GM23338 (cell line): Measurements from ENCODE around the gene DCAKD. TPM values are rescaled to one million over a fixed set of nuclear protein-coding genes. Genes with fewer than 3 reads are reported as not detected.
A peak's percentile ranks its signal among the peaks of the same experiment; 100 is the strongest.

Experiments used
- ATAC-seq: fragments of 200-7000 bp; cut with Tn5 transposase; 3 replicates; pipeline ENCODE4 v1.9.1; 2020
- DNase-seq: peaks from one replicate; pipeline ENCODE4 v3.0.0-alpha.2; 2015; ENCODE audit warnings: low spot score
- H2AFZ ChIP-seq: fragments of 200-600 bp; sonication (generic); 2 replicates; pipeline ENCODE4 v1.8.0; 2016; ENCODE audit warnings: antibody characterized with exemption, mild to moderate bottlenecking, moderate library complexity
- H3F3A ChIP-seq: fragments of 200-600 bp; sonication (generic); replicated peaks from 2 replicates; pipeline ENCODE4 v1.8.0; 2017; ENCODE audit warnings: antibody characterized with exemption, mixed run types, low read depth
- H3K27ac ChIP-seq: fragments of 200-600 bp; sonication (generic); 2 replicates; pipeline ENCODE4 v1.6.1; 2016; ENCODE audit warnings: low read depth
- H3K27me3 ChIP-seq: fragments of 200-600 bp; sonication (generic); 2 replicates; pipeline ENCODE4 v1.8.0; 2016; ENCODE audit warnings: mild to moderate bottlenecking, mixed run types, moderate library complexity; ENCODE audit not compliant: insufficient read depth
- H3K36me3 ChIP-seq: fragments of 200-600 bp; sonication (generic); 2 replicates; pipeline ENCODE4 v1.8.0; 2016; ENCODE audit warnings: mild to moderate bottlenecking; ENCODE audit not compliant: insufficient read depth
- H3K4me1 ChIP-seq: fragments of 200-600 bp; sonication (generic); 2 replicates; pipeline ENCODE4 v1.8.0; 2016; ENCODE audit warnings: mild to moderate bottlenecking, moderate library complexity; ENCODE audit not compliant: insufficient read depth
- H3K4me2 ChIP-seq: fragments of 200-600 bp; sonication (generic); 2 replicates; pipeline ENCODE4 v1.7.1; 2017; ENCODE audit warnings: mixed run types
- H3K4me3 ChIP-seq: fragments of 200-600 bp; sonication (generic); 2 replicates; pipeline ENCODE4 v1.6.1; 2016; ENCODE audit warnings: mixed run types
- H3K79me2 ChIP-seq: fragments of 200-600 bp; sonication (generic); replicated peaks from 2 replicates; pipeline ENCODE4 v1.8.0; 2017; ENCODE audit warnings: mild to moderate bottlenecking; ENCODE audit not compliant: insufficient read depth
- H3K9me2 ChIP-seq: fragments of 200-600 bp; sonication (generic); 2 replicates; pipeline ENCODE4 v1.8.0; 2017; ENCODE audit not compliant: insufficient read depth
- H4K20me1 ChIP-seq: fragments of 200-600 bp; sonication (generic); replicated peaks from 2 replicates; pipeline ENCODE4 v1.8.0; 2017; ENCODE audit warnings: mild to moderate bottlenecking; ENCODE audit not compliant: insufficient read depth
- H3K27ac Mint-ChIP-seq: 2 replicates; pipeline ENCODE4 v1.8.0; 2020; ENCODE audit warnings: inconsistent platforms, mild to moderate bottlenecking, moderate library complexity, mixed read lengths
- H3K27me3 Mint-ChIP-seq: 3 replicates; pipeline ENCODE4 v1.8.0; 2022; ENCODE audit warnings: low read depth, mild to moderate bottlenecking, moderate library complexity, mixed read lengths, inconsistent platforms; ENCODE audit not compliant: insufficient read depth, poor library complexity
- H3K36me3 Mint-ChIP-seq: 3 replicates; pipeline ENCODE4 v1.8.0; 2021; ENCODE audit warnings: low read depth, mild to moderate bottlenecking, inconsistent platforms, moderate library complexity, mixed read lengths
- H3K4me1 Mint-ChIP-seq: 3 replicates; pipeline ENCODE4 v1.8.0; 2020; ENCODE audit warnings: mild to moderate bottlenecking, inconsistent platforms, mixed read lengths
- H3K4me3 Mint-ChIP-seq: 3 replicates; pipeline ENCODE4 v1.8.0; 2021; ENCODE audit warnings: moderate library complexity, mild to moderate bottlenecking, inconsistent platforms, mixed read lengths
- H3K9me3 Mint-ChIP-seq: 3 replicates; pipeline ENCODE4 v1.8.0; 2020; ENCODE audit warnings: moderate library complexity, mild to moderate bottlenecking, inconsistent platforms, mixed read lengths
- EZH2 ChIP-seq: fragments of 200-600 bp; sonication (generic); IDR thresholded peaks from one replicate; pipeline ENCODE4 v1.8.0; 2017; ENCODE audit warnings: antibody characterized with exemption, mild to moderate bottlenecking, low read depth; ENCODE audit not compliant: unreplicated experiment
- JUNB ChIP-seq: IDR thresholded peaks from one replicate; pipeline ENCODE4 v1.6.1; 2016; ENCODE audit warnings: antibody characterized with exemption; ENCODE audit not compliant: unreplicated experiment
- POLR2AphosphoS5 ChIP-seq: IDR thresholded peaks from 2 replicates; pipeline ENCODE4 v1.6.1; 2016; ENCODE audit warnings: antibody characterized with exemption, low read depth
- REST ChIP-seq: IDR thresholded peaks from one replicate; pipeline ENCODE4 v1.6.1; 2018; ENCODE audit warnings: antibody characterized with exemption; ENCODE audit not compliant: unreplicated experiment
- ZNF114 ChIP-seq: fragments of 250-450 bp; sonication (Bioruptor Pico); IDR thresholded peaks from 2 replicates; pipeline ENCODE4 v1.5.0; 2020; ENCODE audit warnings: mild to moderate bottlenecking, moderate library complexity
- polyA plus RNA-seq: library from polyadenylated mRNA; unstranded; fragments of >200 nt; fragmentation: Nextera tagmentation; extraction: Ambion mirVana; gene quantifications from 2 replicates; pipeline ENCODE4 v1.2.1, GENCODE V29; 2016
- total RNA-seq: library from RNA; depleted of rRNA; stranded (reverse); fragments of >200 nt; shearing (Covaris generic); gene quantifications from 2 replicates; pipeline ENCODE4 v1.2.3, GENCODE V29; 2014

DCAKD gene
- total and polyA plus RNA-seq, 2 experiments from 2014 or later, result 23.7 to 57.2 TPM

GRCh38 chr17:45032174-45032541 is 19.3 kb downstream of the DCAKD start (continued):
- no peak for TF ChIP-seq REST
- TF ChIP-seq JUNB, result no peak

GRCh38 chr17:45031231-45032173 is 19.9 kb downstream of the DCAKD start:
- no peaks in the 10 kb centered on the region; the same call in 2 of the 3 replicates for H3K9me3 Mint-ChIP-seq
- Histone ChIP-seq H3K4me1 (no peaks in the 10 kb centered on the region), H3K27me3 (no peaks in the 10 kb centered on the region), H3K4me2 (no peak overlapping the region), H3K36me3 (peaks cover 5% of the 10 kb centered on the region; the same call in 1 of the 2 replicates), H3F3A (no peaks in the 10 kb centered on the region), H3K4me3 (no peak overlapping the region), H4K20me1 (no peaks in the 10 kb centered on the region), H3K9me2 (no peaks in the 10 kb centered on the region), H3K79me2 (no peaks in the 10 kb centered on the region), H3K27ac (no peak overlapping the region; the same call in 1 of the 2 replicates), H2AFZ (no peak overlapping the region)
- H3K36me3 Mint-ChIP-seq, result peaks cover 32% of the 10 kb centered on the region
- TF ChIP-seq REST, result no peak
- TF ChIP-seq ZNF114 (CRISPR knock-in tag), result no peak
- TF ChIP-seq EZH2, result no peak
- TF ChIP-seq POLR2AphosphoS5, result no peak
- H3K4me1 Mint-ChIP-seq, result no peaks in the 10 kb centered on the region
- ATAC-seq (no peak), DNase-seq (no peak)
- peak overlapping the region; percentile 47; the same call in 1 of the 2 replicates for H3K27ac Mint-ChIP-seq
- H3K27me3 Mint-ChIP-seq, result peaks cover 3% of the 10 kb centered on the region
- no peak overlapping the region; the same call in 2 of the 3 replicates for H3K4me3 Mint-ChIP-seq
